ENCODE measurements around the gene CNGA4. TPM values are rescaled to one million over a fixed set of nuclear protein-coding genes. Genes with fewer than 3 reads are reported as not detected.

The CNGA4 gene
- total RNA-seq, 1 experiment from 2014 or later, result 0.27 TPM

- no peaks in the 10 kb centered on the region for H3K4me1 ChIP-seq (ENCODE audit: control insufficient read depth in 1 of 2, insufficient read depth in 2 of 2, low read length in 2 of 2)
- TF ChIP-seq SRF (IDR thresholded peaks at IDR 0.05; ENCODE audit: low read depth) (no peak), FOSL1 (IDR thresholded peaks at IDR 0.05; ENCODE audit: low read depth) (no peak)
- no peak overlapping the region for H3K4me3 ChIP-seq (replicated peaks in 1 of 2; ENCODE audit: low read depth in 1 of 2, low read length in 2 of 2)
- H3K27me3 ChIP-seq (ENCODE audit: insufficient read depth, low read length), result peaks cover 69% of the 10 kb centered on the region
- ChIA-PET CTCF (no interaction called here), RAD21 (ENCODE audit: low non-redundant PET in 1 of 2, low total read pairs in 2 of 2, uncharacterized antibody in 2 of 2, unreplicated experiment in 2 of 2) (no interaction called here), POLR2A (no interaction called here)
- no peak overlapping the region for H3K4me2 ChIP-seq (ENCODE audit: low read length)
- DNase-seq (ENCODE audit: low read depth, low spot score), result no peak
- H3K9ac ChIP-seq (ENCODE audit: low read length), result no peak overlapping the region
- no peaks in the 10 kb centered on the region for H3K9me3 ChIP-seq (ENCODE audit: control insufficient read depth in 1 of 2, insufficient read depth in 1 of 2, low read depth in 1 of 2, low read length in 2 of 2)
- no TSS peak for BruUV-seq (replicated peaks)
- intact Hi-C loops (cut with micrococcal nuclease), result no loop called here
- H3K36me3 ChIP-seq (ENCODE audit: control insufficient read depth in 1 of 2, insufficient read depth in 2 of 2, low read length in 2 of 2), result no peaks in the 10 kb centered on the region
- no peaks in the 10 kb centered on the region for H3K9me2 ChIP-seq (ENCODE audit: insufficient read depth)
- H2AFZ ChIP-seq (ENCODE audit: low read depth, low read length, poor library complexity, severe bottlenecking), result no peak overlapping the region
- no peaks in the 10 kb centered on the region for H4K20me1 ChIP-seq (ENCODE audit: insufficient read depth)
- H3K27ac ChIP-seq (ENCODE audit: low read depth, low read length), result no peak overlapping the region
- no peak for ATAC-seq
- no peaks in the 10 kb centered on the region for H3K79me2 ChIP-seq (ENCODE audit: insufficient read depth, low read length)
Observed at GRCh38 chr11:6263662-6264061, 24.8 kb downstream of the CNGA4 start.

DNA sequence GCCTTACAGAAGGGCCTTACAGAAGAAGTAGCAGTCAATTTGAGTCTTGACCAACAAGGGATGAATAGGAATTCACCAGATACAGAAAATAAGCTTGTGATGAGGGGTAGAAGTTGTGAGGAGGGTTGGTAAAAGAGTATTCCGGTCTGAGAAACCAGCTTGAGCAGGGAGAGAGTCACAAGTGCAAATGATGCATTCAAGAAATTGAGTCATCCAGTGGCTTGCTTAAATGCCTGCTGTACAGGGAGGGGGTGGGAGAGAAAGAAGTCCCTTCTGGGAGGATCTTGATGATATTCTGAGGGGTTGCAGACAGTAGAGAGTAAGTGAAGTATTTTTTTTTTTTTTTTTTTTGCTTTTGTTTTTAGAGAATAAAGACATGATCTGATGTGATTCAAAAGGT lies 29.9 kb downstream of the CNGA4 start:
- no peak overlapping the region for H3K27ac ChIP-seq (ENCODE audit: low read depth, low read length)
- no peaks in the 10 kb centered on the region for H3K9me2 ChIP-seq (ENCODE audit: insufficient read depth)
- no peak overlapping the region for H2AFZ ChIP-seq (ENCODE audit: low read depth, low read length, poor library complexity, severe bottlenecking)
- no peaks in the 10 kb centered on the region for H3K36me3 ChIP-seq (ENCODE audit: control insufficient read depth in 1 of 2, insufficient read depth in 2 of 2, low read length in 2 of 2)
- BruUV-seq (replicated peaks), result no TSS peak
- no peaks in the 10 kb centered on the region for H3K79me2 ChIP-seq (ENCODE audit: insufficient read depth, low read length)
- H3K9me3 ChIP-seq (ENCODE audit: control insufficient read depth in 1 of 2, insufficient read depth in 1 of 2, low read depth in 1 of 2, low read length in 2 of 2), result no peaks in the 10 kb centered on the region
- intact Hi-C loops (cut with micrococcal nuclease), result no loop called here
- H3K27me3 ChIP-seq (ENCODE audit: insufficient read depth, low read length), result peaks cover 26% of the 10 kb centered on the region; the same call in 1 of the 2 replicates
- DNase-seq (ENCODE audit: low read depth, low spot score) (no peak), ATAC-seq (no peak)
- H3K4me3 ChIP-seq (replicated peaks in 1 of 2; ENCODE audit: low read depth in 1 of 2, low read length in 2 of 2), result no peak overlapping the region
- TF ChIP-seq YY1 (IDR thresholded peaks at IDR 0.05; ENCODE audit: extremely low read depth, insufficient replicate concordance, low read depth, low read length) (no peak), CBX3 (IDR thresholded peaks at IDR 0.05; ENCODE audit: low read depth) (no peak), CEBPB (IDR thresholded peaks at IDR 0.05; ENCODE audit: low read depth) (no peak), EZH2phosphoT487 (IDR thresholded peaks at IDR 0.05; ENCODE audit: borderline replicate concordance) (no peak), FOSL1 (IDR thresholded peaks at IDR 0.05; ENCODE audit: low read depth) (no peak), POLR2A (IDR thresholded peaks at IDR 0.05; ENCODE audit: borderline replicate concordance, extremely low read depth, insufficient read depth, insufficient read length) (no peak), ZNF274 (IDR thresholded peaks at IDR 0.05; ENCODE audit: low read depth, low read length) (no peak), RAD21 (IDR thresholded peaks at IDR 0.05; ENCODE audit: low read depth) (no peak), SRF (IDR thresholded peaks at IDR 0.05; ENCODE audit: low read depth) (no peak)
- TF ChIP-seq, protein P1, sequence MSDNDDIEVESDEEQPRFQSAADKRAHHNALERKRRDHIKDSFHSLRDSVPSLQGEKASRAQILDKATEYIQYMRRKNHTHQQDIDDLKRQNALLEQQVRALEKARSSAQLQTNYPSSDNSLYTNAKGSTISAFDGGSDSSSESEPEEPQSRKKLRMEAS (IDR thresholded peaks at IDR 0.05), result no peak
- ChIA-PET POLR2A (no interaction called here), RAD21 (ENCODE audit: low non-redundant PET in 1 of 2, low total read pairs in 2 of 2, uncharacterized antibody in 2 of 2, unreplicated experiment in 2 of 2) (no interaction called here), CTCF (interaction anchor here (1.8 kb wide), 1 partner anchor 30 kb away, joined by 4 read pairs; no protein-coding TSS in a partner anchor)
- H3K4me2 ChIP-seq (ENCODE audit: low read length), result no peak overlapping the region
- no peaks in the 10 kb centered on the region for H4K20me1 ChIP-seq (ENCODE audit: insufficient read depth)
- H3K4me1 ChIP-seq (ENCODE audit: control insufficient read depth in 1 of 2, insufficient read depth in 2 of 2, low read length in 2 of 2), result no peaks in the 10 kb centered on the region
- no peak overlapping the region for H3K9ac ChIP-seq (ENCODE audit: low read length)

Data from HCT116 (cell line).